GM21381 (cell line): ENCODE results near the gene KLRF1.

ENCODE experiments used
- ATAC-seq: cut with Tn5 transposase; IDR thresholded peaks from one replicate; pipeline ENCODE4 v1.9.1; 2021; ENCODE audit warnings: mild to moderate bottlenecking, moderate library complexity; ENCODE audit not compliant: unreplicated experiment

KLRF1 gene, protein sequence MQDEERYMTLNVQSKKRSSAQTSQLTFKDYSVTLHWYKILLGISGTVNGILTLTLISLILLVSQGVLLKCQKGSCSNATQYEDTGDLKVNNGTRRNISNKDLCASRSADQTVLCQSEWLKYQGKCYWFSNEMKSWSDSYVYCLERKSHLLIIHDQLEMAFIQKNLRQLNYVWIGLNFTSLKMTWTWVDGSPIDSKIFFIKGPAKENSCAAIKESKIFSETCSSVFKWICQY

GRCh38 chr12:9827209-9827888 lies at the start of gene KLRF1:
KLRF1 (plus strand) TSS chr12:9827481; CDS start chr12:9827545, 64 bp downstream.
- no peak for ATAC-seq

GRCh38 chr12:9779209-9779608 lies 48.1 kb upstream of the KLRF1 start:
- no peak for ATAC-seq

GRCh38 chr12:9781360-9781759 lies 45.9 kb upstream of the KLRF1 start:
- no peak for ATAC-seq

GRCh38 chr12:9782547-9783382 lies 44.5 kb upstream of the KLRF1 start:
- ATAC-seq: no peak

GRCh38 chr12:9784326-9784725 lies 43.0 kb upstream of the KLRF1 start:
- ATAC-seq: no peak

DNA sequence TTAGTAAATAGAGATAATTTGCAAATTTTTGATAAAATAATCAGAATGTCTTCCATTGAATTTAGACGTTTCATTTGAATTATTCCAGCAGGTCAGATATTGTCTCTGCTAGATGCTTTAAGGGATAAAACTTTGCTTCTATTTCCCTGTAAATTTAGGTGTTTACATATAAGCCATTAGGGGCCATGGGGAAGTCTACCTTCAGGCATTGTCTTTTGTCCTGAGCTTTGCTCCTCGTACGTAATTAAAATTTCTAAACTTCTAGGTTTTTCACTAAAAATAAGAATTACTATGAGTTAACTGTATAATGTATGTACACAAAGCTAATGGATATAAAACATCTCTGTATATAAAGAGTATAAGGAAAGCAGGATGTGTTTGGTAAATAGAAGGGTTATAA lies 42.5 kb upstream of the KLRF1 start:
- ATAC-seq: no peak

DNA sequence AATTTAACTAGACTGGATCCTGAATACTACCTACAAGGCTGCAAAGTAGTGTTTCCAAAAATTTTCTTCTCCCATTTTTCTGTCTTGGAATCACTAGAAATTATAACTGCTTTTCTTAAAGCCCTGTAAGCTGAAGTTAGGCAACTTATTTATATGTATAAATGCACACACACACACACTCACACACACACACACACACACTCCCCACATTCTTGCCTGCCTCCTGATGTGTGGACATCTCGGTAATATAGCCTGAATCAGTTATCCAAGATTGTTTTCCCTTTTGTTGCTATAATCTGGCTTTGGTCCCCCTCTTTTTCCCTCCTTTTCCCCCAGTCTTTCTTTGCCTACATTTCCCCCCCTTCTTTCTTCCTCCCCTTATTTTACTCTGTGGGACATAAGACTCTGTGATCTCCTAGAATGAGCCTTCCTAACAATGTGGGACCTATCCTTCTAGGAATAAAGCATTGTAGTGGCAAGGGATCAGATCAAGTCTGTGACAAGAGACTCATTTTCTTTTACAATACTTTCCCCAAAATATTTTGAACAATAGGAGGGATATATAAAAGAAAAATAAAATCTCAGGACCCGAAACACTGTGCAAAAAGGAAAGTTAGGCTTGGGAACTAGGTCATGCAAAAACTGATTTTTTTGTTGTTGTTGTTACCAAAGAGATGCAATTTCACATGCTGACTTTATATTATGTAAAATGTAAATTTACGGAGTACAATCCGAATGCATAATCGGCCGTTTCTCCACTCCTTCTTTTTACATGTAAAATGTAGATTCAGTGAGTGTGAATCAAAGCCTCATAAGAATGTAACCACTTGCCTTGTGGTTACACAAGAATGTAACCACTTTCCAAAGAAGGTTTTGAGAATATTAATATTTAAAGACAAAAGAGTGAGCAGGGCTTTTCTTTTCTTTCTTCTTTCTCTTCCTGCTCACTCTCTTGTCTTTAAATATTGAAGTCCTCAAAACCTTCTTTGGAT lies 40.3 kb upstream of the KLRF1 start:
- ATAC-seq: no peak

GRCh38 chr12:9792185-9792900 lies 34.9 kb upstream of the KLRF1 start:
- ATAC-seq: no peak

DNA sequence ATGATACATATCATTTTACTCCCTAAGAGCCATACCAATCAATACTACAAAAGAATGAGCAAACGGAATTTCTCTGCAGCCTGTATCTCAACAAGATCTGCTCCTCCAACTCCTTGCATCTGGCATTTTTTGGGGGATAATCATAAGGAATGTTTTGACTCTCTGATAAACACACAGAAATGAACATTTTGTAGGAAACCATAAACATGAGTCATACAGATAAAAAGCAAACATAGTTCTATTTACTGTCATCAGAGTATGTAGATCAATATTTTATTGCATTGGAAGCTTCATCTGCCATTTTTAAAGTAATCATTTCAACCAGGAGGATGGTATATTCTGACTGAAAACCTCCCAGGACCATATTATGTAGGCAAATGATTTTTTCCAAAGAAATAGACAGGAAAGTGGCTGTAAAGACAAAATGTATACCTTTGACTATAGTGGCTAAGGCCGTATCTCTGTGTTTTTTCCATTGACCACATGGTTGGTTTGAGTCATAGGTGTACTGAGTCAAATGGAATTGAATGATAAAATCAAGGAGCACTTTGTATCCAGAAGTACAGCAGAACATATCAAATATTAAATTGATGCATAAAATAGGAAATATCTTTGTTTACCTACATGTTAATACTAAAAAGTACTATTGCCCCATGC lies 34.2 kb upstream of the KLRF1 start:
- no peak for ATAC-seq

GRCh38 chr12:9793779-9794395 lies 33.4 kb upstream of the KLRF1 start:
- ATAC-seq: no peak

DNA sequence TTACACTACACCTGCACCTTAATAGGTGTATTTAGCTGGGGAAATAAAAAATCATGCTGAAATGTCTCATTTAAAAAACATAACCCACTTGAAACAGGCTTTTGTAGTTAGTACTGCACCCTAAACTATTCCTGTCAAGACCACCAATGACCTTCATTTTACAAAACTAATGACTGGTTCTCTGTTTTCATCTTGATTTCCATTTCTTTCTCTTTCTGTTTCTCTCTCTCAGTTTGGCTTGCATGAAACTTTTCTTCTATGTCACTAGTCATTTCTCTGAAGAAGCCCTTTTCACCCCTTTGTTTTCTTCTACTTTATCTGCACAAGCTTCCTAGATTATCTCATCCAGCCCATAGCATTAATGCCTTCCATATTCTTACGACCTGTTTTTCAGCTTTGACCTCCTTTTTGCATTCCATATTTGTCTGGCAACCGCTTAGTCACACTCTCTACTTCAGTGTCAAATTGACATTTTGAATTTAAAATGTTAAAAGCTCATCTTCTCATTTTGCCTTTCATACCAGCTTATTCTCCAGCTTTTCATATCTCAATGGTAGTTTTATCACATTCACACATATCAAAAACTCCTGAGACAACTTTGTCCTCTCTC lies 32.7 kb upstream of the KLRF1 start:
- ATAC-seq: no peak

- no peak for ATAC-seq
These were observed 31.3 kb upstream of the KLRF1 start for GRCh38 chr12:9795945-9796344.

DNA sequence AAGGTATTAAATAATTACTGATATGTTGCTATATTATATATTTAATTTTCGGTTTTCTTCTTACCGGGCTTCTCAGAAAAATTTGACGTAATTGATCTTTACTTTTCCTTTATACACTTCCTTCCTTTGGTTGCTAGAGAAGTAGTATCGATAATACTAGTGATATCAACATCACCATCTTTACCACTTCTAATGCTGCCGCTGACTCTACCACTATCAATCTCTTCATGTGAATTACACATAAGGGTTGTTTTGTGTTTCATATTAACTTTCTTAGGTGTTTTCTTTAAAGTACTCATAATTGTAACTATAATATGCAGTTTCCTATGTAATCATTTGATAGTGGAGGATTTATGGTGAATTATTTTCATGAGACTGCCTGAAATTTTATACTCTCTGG lies 30.9 kb upstream of the KLRF1 start:
- ATAC-seq: no peak

DNA sequence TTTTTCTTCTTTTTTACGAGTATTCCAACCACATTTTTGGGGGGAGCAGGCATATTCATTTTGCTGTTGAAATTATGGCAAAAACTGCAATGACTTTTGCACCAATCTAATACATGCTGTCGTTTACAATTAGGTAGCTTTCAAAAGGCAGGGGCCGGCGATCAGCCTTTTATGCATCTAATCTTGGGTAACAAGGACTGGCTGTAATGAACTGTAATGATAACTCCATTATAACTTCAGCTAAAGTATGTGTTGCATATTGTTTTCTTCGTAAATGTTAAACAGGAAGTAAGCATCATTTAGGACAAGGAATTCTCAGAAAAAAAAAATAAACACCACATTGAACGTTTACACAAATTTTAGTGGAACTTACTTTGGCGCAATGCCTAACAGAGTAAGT lies 30.3 kb upstream of the KLRF1 start:
- no peak for ATAC-seq

- ATAC-seq: peak; percentile 95
These were observed 29.3 kb upstream of the KLRF1 start for GRCh38 chr12:9797722-9798619.

DNA sequence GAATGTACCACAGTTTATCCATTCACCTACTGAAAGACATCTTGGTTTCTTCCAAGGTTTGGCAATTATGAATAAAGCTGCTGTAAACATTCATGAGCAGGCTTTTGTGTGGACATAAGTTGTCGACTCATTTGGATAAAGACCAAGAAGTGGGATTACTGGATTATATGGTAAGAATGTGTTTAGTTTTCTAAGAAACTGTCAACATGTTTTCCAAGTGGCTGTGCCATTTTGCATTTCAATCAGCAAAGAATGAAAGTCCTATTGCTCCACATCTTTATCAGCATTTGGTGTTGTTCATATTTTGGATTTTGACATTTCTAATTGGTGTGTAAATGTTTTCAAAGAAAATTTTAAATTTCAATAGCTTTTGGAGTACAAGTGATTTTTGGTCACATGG lies 27.3 kb upstream of the KLRF1 start:
- no peak for ATAC-seq

GRCh38 chr12:9805883-9806282 lies 21.4 kb upstream of the KLRF1 start:
- no peak for ATAC-seq

DNA sequence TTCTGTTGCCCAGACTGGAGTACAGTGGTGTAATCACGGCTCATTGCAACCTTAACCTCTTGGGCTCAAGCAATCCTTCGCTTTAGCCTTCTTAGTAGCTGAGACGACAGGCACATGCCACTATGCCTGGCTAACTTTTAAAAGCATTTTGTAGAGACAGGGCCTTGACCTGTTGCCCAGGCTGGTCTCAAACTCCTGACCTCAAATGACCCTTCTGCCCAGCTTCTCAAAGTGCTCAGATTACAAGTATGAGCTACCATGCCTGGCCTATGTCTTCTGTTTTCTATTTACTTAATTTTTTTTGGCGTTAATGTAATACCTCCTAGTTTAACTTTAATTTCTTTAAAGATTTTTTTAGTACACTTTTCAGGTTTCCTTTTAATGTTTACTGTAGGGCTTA lies 20.6 kb upstream of the KLRF1 start:
- no peak for ATAC-seq
